NB4 (cell line): Measurements from ENCODE around the gene SLC27A4.

Experiments used
- MYC ChIP-seq: IDR thresholded peaks from 2 replicates; pipeline ENCODE4 v1.6.1; 2011; ENCODE audit warnings: low read depth, low read length
- POLR2A ChIP-seq: IDR thresholded peaks from 2 replicates; pipeline ENCODE4 v1.6.1; 2011; ENCODE audit warnings: mild to moderate bottlenecking; ENCODE audit not compliant: insufficient read length; ENCODE audit errors: extremely low read depth
- TF ChIP-seq, protein P1 (sequence below): IDR thresholded peaks from one replicate; pipeline ENCODE4 v1.5.1; 2012; ENCODE audit warnings: low read depth, low read length
- TF ChIP-seq, protein P2 (sequence below): IDR thresholded peaks from 2 replicates; pipeline ENCODE4 v1.6.1; 2011; ENCODE audit warnings: low read depth, low read length

DNA sequence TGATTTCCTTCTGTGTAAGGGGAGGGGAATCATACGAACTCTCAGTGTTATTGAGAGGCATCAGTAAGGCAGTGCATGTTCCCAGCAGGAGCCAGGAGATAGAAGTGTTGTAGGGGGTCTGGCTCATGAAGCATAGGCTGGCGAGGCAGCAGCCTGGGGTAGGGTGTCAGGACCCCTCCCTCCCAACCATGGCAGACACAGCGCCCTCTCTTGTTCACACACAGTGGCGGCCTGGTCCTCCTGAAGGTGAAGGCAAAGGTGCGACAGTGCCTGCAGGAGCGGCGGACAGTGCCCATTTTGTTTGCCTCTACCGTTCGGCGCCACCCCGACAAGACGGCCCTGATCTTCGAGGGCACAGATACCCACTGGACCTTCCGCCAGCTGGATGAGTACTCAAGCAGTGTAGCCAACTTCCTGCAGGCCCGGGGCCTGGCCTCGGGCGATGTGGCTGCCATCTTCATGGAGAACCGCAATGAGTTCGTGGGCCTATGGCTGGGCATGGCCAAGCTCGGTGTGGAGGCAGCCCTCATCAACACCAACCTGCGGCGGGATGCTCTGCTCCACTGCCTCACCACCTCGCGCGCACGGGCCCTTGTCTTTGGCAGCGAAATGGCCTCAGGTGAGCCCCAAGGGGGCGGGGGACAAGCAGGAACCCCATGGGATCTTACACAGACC is 4.7 kb downstream of the SLC27A4 start:
- TF ChIP-seq, protein P1, sequence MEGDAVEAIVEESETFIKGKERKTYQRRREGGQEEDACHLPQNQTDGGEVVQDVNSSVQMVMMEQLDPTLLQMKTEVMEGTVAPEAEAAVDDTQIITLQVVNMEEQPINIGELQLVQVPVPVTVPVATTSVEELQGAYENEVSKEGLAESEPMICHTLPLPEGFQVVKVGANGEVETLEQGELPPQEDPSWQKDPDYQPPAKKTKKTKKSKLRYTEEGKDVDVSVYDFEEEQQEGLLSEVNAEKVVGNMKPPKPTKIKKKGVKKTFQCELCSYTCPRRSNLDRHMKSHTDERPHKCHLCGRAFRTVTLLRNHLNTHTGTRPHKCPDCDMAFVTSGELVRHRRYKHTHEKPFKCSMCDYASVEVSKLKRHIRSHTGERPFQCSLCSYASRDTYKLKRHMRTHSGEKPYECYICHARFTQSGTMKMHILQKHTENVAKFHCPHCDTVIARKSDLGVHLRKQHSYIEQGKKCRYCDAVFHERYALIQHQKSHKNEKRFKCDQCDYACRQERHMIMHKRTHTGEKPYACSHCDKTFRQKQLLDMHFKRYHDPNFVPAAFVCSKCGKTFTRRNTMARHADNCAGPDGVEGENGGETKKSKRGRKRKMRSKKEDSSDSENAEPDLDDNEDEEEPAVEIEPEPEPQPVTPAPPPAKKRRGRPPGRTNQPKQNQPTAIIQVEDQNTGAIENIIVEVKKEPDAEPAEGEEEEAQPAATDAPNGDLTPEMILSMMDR, result no peak
- TF ChIP-seq, protein P2, sequence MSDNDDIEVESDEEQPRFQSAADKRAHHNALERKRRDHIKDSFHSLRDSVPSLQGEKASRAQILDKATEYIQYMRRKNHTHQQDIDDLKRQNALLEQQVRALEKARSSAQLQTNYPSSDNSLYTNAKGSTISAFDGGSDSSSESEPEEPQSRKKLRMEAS, result no peak
- no peak for TF ChIP-seq MYC
- TF ChIP-seq POLR2A, result no peak
